GM21367 (cell line): ENCODE measurements around the gene CBX4.

Source experiments
- ATAC-seq: cut with Tn5 transposase; IDR thresholded peaks from one replicate; pipeline ENCODE4 v1.9.1; 2021; ENCODE audit not compliant: unreplicated experiment

CBX4 gene

DNA sequence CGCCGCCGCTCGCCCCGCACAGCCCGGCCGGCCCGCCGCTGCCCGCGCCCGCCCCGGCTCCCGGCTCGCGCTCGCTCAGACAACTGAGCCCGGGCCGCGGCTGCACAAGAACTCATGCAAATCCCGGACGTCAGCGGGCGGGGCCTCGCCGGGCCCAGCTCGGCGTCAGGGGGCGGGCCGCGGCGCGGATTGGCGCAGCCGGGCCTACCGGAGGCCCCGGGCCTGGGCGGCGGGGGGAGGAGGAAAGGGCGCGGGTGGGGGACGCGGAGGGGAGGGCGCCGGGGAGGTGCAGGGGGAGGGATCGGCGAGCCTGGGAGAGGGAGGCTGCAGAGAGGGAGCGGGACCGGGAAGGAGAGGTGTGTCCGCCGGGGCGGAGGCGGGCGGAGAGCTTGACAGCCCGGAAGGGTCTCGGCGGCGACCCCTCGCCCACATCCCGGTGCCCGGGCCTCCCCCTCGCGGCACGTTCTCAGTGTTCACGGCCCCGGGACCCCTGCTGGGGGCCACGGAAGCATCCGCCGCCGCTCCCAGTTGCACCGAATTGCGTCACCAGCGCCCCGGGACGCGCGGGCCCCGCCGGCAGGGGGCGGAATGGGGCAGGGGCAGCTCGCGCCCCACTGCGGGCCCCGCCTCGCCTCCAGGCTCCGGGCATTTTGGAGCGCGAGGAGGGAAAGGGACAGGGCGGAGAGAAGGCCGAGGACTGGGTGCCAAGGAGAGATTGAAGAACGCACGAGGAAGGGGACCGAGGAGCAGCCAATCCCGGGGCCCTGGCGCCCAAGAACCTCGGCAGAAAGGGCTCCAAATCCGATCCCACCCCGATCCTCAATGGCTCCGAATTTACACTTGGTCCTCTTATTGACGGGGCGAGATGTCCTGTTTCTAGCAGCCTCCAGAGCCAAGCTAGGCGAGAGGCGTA is at the start of gene CBX4:
Gene CBX4 (minus strand): TSS at position 85 of the 913 bp plus-strand sequence. CDS start 189 bp downstream, outside the sequence.
- ATAC-seq: peak; percentile 47

DNA sequence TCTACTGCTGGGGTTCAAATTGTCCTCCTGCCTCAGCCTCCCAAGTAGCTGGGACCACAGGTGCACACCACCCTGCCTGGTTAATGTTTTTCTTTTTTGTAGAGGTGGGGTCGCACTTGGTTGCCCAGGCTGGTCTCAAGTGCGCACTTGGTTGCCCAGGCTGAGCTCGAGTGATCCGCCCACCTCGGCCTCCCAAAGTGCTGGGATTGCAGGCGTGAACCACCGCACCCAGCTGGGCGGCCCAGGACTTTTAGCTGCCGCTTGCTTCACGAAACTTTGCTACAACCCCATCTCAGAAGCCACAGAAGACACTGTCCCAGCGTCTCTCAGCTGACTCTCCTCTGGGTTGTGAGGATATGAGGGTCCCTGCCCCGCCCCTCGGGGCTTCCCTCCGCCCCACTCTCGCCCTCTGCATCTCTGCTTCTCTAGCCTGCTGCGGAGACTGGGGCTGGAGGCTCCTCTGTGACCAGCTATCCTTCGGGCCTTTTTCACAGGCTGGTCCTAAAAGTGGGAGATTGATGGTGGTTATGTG is 48.8 kb upstream of the CBX4 start:
- no peak for ATAC-seq

DNA sequence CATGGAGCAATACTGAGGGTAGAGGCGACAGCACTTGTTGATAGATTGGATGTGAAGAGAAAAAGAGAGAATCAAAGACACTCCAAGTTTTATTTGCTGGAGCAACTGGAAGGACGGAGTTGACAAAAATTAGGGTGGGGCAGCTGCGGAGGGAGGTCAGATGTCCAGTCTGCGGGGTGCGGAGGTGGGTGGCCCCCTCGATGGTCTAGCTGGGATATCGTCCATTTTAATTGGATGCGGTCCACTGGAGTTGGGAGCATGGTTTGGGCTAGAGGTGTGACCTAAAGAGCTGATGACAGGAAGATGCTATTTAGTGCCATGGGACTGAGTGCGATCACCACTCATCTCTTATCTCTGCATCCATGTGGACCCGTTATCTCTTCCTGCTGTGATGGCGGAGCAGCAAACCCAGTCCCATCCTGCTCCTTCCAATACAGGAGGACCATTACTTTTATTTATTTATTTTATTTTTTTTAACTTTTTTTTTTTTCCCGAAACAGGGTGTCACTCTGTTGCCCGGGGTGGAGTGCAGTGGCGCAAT is 48.3 kb upstream of the CBX4 start:
- ATAC-seq: no peak

DNA sequence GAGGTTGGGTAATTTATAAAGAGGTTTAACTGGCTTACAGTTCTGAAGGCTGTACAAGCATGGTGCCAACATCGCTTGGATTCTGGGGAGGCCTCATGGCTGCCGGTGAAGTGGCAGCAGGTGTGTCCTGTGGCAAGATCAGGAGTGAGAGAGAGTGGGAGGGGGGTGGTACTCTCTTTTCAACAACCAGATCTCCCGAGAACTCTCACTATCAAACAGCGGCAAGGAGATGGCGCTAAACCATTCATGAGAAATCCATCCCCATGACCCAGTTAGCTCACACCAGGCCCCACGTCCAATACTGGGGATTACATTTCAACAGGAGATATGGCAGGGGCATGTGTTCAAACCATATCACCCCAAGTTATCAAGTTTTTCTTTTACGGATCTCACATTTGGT is 44.0 kb upstream of the CBX4 start:
- ATAC-seq: no peak

DNA sequence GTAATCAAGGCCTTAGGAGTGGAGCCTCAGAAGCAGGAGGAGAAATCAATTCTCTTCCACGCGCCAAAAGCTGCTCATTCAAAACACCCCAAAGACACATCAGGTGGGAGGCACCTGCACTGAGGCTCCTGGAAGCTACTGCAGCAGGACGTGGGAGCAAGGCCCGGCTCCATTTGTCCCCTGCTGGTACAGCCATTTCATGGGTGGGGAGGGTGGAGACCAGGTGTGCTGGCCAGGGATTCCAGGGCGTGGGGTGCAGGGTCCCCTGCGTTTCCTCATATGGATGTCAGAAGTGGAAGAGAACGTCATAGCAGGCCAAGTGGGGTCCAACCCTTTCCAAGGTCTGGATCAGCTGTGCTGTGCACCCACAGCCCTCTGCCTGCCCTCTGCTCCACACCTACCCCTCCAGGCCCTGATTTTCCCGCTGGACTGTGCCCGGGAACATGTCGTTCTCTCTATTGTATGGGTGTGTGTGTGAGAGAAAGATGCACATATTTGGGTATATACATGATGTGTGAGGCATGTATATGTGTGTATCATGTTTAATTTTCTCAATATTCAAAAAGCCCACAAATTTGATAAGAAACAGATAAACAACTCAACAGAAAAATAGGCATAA is 39.2 kb upstream of the CBX4 start:
- ATAC-seq: no peak

DNA sequence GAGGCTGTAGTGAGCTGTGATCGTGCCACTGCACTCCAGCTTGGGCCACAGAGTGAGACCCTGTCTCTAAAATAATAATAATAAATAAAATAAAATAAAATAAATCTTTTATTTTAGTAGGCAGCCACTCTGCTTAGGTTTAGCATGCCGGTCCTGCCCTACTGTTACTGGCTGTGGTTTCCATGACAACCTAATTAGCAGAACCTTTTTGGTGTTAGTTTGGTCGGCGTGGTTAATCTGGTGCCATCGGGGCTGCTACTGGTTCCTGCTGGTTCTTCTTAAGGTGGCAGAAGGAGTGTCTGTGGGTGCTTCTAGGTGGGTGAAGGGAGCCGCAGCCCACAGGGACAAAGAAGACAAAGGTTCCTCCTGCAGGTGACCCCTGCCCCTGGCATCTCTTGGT is 37.8 kb upstream of the CBX4 start:
- ATAC-seq: no peak

DNA sequence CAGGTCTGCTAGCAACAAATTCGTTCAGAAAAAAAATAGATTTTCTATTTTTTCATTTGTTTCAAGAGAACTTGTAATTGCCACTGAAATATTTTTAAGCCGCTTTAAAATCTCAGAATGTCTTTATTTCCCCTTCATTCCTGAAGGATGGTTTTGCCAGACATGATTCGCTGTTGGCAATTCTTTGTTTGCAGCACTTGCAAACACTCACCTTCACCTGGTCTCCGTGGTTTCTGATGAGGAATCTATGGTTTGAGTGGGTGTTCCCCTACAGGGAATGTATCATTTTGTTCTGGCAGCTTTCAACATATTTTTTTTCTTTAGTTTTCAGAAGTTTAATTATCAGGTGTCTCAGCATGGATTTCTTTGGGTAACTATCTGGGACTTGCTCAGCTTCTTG is 36.3 kb upstream of the CBX4 start:
- ATAC-seq: no peak

DNA sequence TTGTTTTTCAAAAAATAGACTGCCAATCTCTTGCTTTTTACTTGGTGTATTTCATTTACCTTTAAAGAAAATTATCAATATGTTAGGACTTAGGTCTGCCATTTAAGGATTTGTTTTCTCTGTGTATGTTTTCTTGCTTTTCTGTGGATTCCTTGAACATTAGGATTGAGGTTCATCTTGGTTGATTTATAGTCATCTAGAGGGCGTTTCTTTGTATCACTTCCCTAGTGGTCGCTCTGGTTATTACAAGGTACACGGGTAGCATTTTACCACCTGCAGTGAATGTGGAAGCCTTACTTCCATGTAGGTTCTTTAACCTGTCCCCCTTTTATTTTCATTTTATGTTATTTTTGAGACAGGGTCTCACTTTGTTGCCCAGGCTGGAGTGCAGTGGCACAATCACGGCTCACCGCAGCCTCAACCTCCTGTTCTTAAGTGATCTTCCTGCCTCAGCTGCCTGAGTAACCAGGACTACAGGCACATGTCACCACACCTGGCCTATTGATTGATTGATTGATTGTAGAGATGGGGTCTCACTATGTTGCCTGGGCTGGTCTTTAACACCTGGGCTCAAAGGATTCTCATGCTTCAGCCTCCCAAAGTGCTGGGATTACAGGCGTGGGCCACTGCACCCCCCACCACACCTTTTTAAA is 35.2 kb upstream of the CBX4 start:
- ATAC-seq: no peak

DNA sequence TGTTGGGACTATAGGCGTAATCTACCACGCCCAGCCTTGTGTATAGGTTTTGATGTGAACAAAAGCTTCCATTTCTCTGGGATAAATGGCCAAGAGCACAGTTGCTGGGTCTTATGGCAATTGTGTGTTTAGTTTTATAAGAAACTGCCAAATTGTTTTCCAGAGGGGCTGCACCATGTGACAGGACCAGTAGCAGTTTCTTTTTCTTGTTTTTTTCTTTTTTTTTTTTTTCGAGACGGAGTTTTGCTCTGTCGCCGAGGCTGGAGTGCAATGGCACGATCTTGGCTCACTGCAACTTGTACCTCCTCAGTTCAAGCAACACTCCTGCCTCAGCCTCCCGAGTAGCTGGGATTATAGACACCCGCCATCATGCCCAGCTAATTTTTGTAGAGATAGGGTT is 34.3 kb upstream of the CBX4 start:
- ATAC-seq: no peak

DNA sequence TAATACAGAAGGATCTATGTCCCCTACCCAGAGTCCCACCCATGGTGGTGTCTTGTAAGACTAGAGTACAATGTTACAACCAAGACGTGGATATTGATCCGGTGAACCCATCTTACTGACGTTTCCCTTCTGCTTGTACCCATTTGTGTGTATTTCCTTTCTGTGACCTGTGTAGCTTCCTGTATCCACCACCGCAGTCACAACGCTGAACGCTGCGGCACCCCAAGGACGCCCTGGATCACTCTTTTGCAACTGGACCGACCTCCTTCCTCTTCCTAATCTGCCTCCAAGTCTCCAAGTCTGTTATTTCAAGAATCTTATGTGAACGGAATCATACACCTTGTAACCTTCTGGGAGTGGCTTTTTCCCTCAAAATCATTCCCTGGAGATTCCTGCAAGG is 33.5 kb upstream of the CBX4 start:
- ATAC-seq: no peak

DNA sequence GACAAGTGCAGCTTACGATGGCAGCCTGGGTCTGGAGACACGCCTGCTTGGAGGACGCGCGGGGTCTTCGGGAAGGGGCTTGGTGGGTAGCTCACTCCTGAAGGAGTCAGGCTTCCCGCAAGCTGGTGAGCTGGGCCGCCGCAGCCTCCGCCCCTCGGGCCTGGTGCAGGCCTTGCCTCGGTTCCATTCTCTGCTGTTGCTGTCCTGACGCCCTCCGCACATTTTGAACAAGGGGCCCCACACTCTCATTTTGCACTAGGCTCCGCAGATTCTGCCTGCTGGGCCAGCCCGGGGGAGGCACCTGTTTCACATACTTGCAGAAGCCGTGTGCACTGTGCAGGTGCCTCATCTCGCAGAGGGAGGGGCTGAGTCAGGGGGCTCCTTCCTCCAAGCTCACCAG is 31.9 kb upstream of the CBX4 start:
- no peak for ATAC-seq

DNA sequence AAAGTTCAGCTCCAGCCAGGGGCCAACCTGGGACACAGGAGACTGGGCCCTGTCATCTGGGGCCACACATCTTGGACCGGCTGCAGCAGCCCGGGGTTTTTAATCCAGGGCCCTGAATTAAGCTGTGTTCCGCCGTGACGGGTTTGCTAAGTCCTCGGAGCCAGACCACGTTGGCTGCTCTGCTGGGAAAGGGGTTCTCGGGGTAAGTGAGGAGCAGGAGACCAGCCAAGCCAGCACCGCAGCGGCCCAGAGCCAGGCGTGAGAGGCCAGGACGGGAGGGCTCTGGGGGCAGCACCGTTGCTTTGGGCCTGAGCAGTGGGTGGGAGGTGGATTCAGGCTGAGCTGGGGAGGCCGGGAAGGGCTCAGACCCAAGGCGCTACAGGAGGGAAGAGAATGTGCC is 31.3 kb upstream of the CBX4 start:
- no peak for ATAC-seq

DNA sequence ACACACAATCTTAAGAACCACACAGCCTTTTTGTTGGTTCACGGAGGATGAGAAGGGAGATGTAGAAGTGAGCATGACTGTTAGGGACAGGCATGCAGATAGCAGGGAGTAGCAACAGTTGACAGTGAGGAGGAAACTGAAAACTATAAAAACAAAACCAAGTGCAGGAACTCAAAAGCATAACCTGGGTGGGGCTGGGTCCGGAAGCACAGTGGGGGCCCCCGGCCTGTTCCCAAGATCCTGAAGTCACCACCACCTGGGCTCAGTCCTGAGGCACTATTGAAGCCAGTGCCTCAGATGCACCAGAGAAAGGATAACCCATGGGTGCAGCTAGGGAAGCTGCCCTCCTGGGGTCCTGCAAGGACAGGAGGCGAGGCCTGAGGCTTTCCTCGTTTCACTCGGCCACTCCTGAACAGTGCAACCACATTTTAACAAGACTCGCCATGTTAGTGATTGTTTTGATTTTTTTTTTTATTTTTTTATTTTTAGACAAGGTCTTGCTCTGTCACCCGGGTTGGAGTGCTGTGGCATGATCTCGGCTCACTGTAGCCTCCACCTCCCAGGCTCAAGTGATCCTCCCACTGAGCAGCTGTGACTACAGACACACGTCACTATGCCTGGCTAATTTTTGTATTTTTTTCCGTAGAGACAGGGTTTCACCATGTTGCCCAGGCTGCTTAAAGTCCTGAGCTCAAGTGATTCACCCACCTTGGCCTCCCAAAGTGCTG is 27.7 kb upstream of the CBX4 start:
- ATAC-seq: no peak

DNA sequence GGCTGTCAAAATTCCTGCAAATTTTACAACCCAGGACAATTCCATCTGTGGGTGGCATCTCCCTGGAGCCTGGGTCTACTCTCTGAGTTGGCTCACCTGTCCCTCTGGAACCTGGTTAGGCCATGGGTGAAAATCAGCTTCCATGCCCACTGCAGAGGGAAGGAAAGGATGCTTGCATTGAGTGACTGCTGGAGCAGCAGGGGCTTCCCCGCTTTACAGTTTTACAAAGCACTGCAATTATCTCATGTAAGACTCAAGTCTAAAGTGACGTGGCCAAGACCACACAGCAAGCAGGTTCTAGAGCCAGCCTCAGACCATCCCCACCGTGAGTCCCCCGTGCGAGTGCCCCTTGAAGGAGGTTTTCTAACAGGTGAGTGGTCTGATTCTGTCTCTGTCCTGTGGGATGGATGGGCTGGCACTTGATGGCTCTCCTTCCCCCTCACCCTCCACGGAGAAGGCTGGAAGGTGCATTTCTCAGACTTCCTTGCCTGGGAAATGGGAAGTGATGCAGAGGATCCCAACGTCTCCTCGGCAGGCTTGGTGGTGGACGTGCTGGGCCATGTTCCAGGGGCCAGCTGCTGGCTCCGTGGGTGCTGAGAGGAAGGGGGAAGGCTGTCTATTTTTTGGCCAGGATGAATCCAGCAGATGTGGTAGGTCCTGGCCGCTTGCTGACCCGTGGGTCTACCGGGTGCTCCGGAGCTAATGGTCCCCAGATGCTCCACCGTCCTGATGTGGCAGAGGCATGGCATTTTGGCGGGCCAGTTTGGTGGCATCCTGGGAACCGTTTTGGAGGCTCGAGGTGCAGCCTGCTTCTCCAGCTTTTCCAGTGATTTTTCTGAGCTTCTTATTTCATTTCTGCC is 26.3 kb upstream of the CBX4 start:
- no peak for ATAC-seq

DNA sequence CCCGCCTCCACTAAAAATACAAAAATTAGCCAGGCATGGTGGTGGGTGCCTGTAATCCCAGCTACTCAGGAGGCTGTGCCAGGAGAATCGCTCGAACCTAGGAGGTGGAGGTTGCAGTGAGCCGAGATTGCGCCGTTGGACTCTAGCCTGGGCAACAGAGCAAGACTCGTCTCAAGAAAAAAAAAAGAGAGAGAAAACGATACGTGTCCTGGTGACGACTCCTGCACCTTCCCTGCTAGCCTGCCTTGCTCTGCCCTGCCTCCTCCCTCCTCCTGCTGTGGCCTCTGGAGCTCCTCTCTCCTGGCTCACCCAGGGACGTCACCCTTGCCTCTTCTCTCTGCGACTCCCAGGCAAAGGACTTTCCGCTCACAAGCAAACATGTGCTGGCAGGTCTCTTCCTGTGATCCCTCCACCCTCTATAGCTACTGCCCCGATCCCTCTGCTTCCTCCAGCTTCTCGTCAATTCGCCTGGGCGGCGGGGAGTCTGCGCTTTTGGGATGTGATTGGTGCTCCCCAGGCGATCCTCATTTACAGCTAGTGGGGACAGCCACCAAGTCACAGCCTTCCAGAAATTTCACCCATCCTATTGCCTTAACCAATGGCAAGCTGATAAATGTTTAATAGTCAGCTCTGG is 25.5 kb upstream of the CBX4 start:
- no peak for ATAC-seq

DNA sequence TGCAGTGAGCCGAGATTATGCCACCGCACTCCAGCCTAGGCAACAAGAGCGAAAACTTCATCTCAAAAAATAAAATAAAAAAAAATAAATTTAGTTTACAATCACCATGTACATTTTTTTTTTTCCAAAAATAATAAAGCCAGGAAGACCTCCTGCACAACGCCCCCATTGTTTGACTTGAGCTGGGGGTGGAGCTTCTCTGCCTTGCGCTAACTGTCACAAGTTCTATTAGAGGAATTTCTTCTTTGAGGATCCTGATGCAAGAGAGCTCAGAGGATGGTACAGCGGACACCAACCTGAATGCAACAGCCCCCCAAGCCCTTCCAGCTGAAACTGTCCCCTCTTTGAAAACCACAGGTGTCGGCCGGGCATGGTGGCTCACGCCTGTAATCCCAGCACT is 24.9 kb upstream of the CBX4 start:
- ATAC-seq: no peak

DNA sequence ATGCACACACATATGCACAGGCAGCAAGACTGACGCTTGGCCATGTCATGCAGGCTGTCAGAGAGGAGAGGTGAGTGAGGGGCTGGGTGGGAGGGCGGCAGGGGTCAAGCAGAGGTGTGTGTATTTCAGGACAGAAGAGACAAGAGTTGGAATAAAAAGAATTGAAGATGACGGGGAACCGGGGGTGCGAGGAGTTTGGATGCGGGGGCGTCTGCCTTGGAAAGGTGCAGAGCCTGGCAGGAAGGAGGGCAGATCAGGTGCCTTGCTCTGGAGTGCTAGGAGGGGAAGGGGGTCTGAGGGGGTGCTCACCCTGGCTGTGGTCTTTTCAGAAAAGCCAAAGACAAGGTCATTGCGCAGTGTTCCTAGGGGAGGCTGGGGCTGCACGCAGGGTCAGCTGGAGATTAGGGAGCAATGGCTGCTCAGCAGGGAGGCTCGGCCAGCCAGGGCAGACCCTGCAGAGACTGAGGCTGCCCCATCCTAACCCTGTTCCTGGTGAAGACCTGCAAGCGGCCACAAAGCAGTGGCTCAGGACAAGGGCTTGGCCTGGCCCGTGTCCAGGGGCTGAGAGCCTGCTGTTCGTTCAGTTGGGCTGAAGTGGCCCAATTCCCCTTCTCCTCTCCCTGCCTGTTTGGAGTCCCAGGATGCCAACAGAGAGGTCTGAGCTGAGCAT is 23.7 kb upstream of the CBX4 start:
- no peak for ATAC-seq

DNA sequence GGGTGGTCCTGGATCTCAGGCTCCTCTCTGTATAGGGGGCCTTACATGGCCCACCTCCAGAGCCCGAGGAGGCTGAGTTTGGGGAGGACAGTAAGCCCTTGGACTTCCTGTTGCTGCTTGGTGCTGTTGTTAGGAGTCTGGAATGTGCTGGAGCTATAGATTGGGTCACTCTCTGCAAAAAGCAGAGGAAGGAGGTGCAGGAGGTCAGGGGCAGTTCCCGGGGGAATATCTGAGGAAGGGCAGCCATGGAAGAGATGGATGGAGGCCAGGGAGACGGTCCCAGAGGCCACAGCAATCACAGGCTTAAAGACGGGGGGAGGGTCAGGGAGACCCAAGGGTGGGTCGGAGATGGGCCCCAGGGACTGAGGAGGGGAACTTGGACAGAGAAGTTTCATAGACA is 23.0 kb upstream of the CBX4 start:
- no peak for ATAC-seq
